Measurements from ENCODE around the gene PLCE1. TPM values are rescaled to one million over a fixed set of nuclear protein-coding genes. Genes with fewer than 3 reads are reported as not detected.

Gene PLCE1
- total and polyA plus RNA-seq, 7 experiments from 2014 or later, result 0.03 to 0.30 (median 0.14) TPM; not detected in 3

GRCh38 chr10:94025806-94026205, 32.1 kb downstream of the PLCE1 start:
- DNase-seq, result no peak
- Mint-ChIP-seq H3K27ac (no peak overlapping the region), H3K4me3 (no peak overlapping the region), H3K4me1 (no peaks in the 10 kb centered on the region), H3K9me3 (peaks cover 9 to 50% (median 23%) of the 10 kb centered on the region in 11 donors), H3K27me3 (peaks cover 0 to 13% (median 12%) of the 10 kb centered on the region in 5 donors), H3K36me3 (peaks cover 2 to 7% (median 3%) of the 10 kb centered on the region in 5 donors)
- ChIA-PET CTCF (no interaction called here), POLR2A (no interaction called here)
- Histone ChIP-seq H3K4me1 (ENCODE audit: control insufficient read depth in 2 of 2, insufficient read depth in 2 of 2, low read length in 2 of 2) (no peaks in the 10 kb centered on the region), H3K27me3 (ENCODE audit: control insufficient read depth in 2 of 2, insufficient read depth in 2 of 2, low read length in 2 of 2) (peaks cover 0 to 4% of the 10 kb centered on the region in 2 donors), H3K4me3 (ENCODE audit: low read length) (no peak overlapping the region), H3K36me3 (ENCODE audit: control insufficient read depth in 2 of 3, insufficient read depth in 3 of 3, low read length in 3 of 3) (no peaks in the 10 kb centered on the region), H3K9me3 (ENCODE audit: control insufficient read depth in 2 of 3, low read length in 3 of 3) (peaks cover 0 to 23% (median 0%) of the 10 kb centered on the region in 3 experiments), H3K27ac (ENCODE audit: low read depth, low read length) (no peak overlapping the region)
- ATAC-seq, result no peak
- intact Hi-C loops (cut with micrococcal nuclease), result no loop called here

- ATAC-seq (no peak), DNase-seq (no peak)
- Histone ChIP-seq H3K27me3 (ENCODE audit: control insufficient read depth in 2 of 2, insufficient read depth in 2 of 2, low read length in 2 of 2) (no peaks in the 10 kb centered on the region), H3K36me3 (ENCODE audit: control insufficient read depth in 2 of 3, insufficient read depth in 3 of 3, low read length in 3 of 3) (no peaks in the 10 kb centered on the region), H3K4me3 (ENCODE audit: low read length) (no peak overlapping the region), H3K27ac (ENCODE audit: low read depth, low read length) (no peak overlapping the region), H3K4me1 (ENCODE audit: control insufficient read depth in 2 of 2, insufficient read depth in 2 of 2, low read length in 2 of 2) (no peaks in the 10 kb centered on the region), H3K9me3 (ENCODE audit: control insufficient read depth in 2 of 3, low read length in 3 of 3) (peaks cover 0 to 23% (median 0%) of the 10 kb centered on the region in 3 experiments)
- POLR2A ChIA-PET, result no interaction called here
- intact Hi-C loops (cut with micrococcal nuclease), result no loop called here
- Mint-ChIP-seq H3K27ac (no peak overlapping the region), H3K9me3 (peaks cover 13 to 61% (median 29%) of the 10 kb centered on the region in 11 donors), H3K36me3 (peaks cover 2 to 7% (median 3%) of the 10 kb centered on the region in 5 donors), H3K4me3 (no peak overlapping the region), H3K27me3 (peaks cover 0 to 17% (median 7%) of the 10 kb centered on the region in 5 donors), H3K4me1 (no peaks in the 10 kb centered on the region)
- CTCF ChIA-PET, result no interaction called here
These were observed 33.5 kb downstream of the PLCE1 start for GRCh38 chr10:94027197-94027596.

- Histone ChIP-seq H3K4me3 (ENCODE audit: low read length) (no peak overlapping the region), H3K27ac (ENCODE audit: low read depth, low read length) (no peak overlapping the region), H3K4me1 (ENCODE audit: control insufficient read depth in 2 of 2, insufficient read depth in 2 of 2, low read length in 2 of 2) (no peaks in the 10 kb centered on the region), H3K27me3 (ENCODE audit: control insufficient read depth in 2 of 2, insufficient read depth in 2 of 2, low read length in 2 of 2) (no peaks in the 10 kb centered on the region), H3K36me3 (ENCODE audit: control insufficient read depth in 2 of 3, insufficient read depth in 3 of 3, low read length in 3 of 3) (no peaks in the 10 kb centered on the region), H3K9me3 (ENCODE audit: control insufficient read depth in 2 of 3, low read length in 3 of 3) (peaks cover 0 to 23% (median 0%) of the 10 kb centered on the region in 3 experiments)
- Mint-ChIP-seq H3K4me1 (no peaks in the 10 kb centered on the region), H3K27me3 (peaks cover 0 to 14% (median 0%) of the 10 kb centered on the region in 5 donors), H3K9me3 (peaks cover 13 to 66% (median 33%) of the 10 kb centered on the region in 11 donors), H3K27ac (no peak overlapping the region), H3K36me3 (peaks cover 2 to 7% (median 3%) of the 10 kb centered on the region in 5 donors), H3K4me3 (no peak overlapping the region)
- ATAC-seq, result no peak
- intact Hi-C loops (cut with micrococcal nuclease), result no loop called here
- ChIA-PET CTCF (no interaction called here), POLR2A (no interaction called here)
- no peak for DNase-seq
These were observed 36.2 kb downstream of the PLCE1 start for GRCh38 chr10:94029955-94030354.

GRCh38 chr10:94035982-94036765, 42.4 kb downstream of the PLCE1 start:
- intact Hi-C loops (cut with micrococcal nuclease), result no loop called here
- POLR2A ChIA-PET, result no interaction called here
- DNase-seq (no peak), ATAC-seq (no peak)
- Histone ChIP-seq H3K36me3 (ENCODE audit: control insufficient read depth in 2 of 3, insufficient read depth in 3 of 3, low read length in 3 of 3) (no peaks in the 10 kb centered on the region), H3K4me3 (ENCODE audit: low read length) (no peak overlapping the region), H3K9me3 (ENCODE audit: control insufficient read depth in 2 of 3, low read length in 3 of 3) (no peaks in the 10 kb centered on the region), H3K4me1 (ENCODE audit: control insufficient read depth in 2 of 2, insufficient read depth in 2 of 2, low read length in 2 of 2) (no peaks in the 10 kb centered on the region), H3K27me3 (ENCODE audit: control insufficient read depth in 2 of 2, insufficient read depth in 2 of 2, low read length in 2 of 2) (no peaks in the 10 kb centered on the region), H3K27ac (ENCODE audit: low read depth, low read length) (no peak overlapping the region)
- peaks cover 0 to 18% (median 8%) of the 10 kb centered on the region in 11 donors for H3K9me3 Mint-ChIP-seq
- peaks cover 0 to 4% (median 0%) of the 10 kb centered on the region in 5 donors for H3K36me3 Mint-ChIP-seq
- H3K27ac Mint-ChIP-seq, result no peak overlapping the region
- CTCF ChIA-PET, result no interaction called here
- no peak overlapping the region for H3K4me3 Mint-ChIP-seq
- peaks cover 2 to 18% (median 8%) of the 10 kb centered on the region in 5 donors for H3K27me3 Mint-ChIP-seq
- H3K4me1 Mint-ChIP-seq, result no peaks in the 10 kb centered on the region

GRCh38 chr10:94036766-94037033, 43.0 kb downstream of the PLCE1 start:
- Mint-ChIP-seq H3K36me3 (peaks cover 0 to 2% (median 0%) of the 10 kb centered on the region in 5 donors), H3K9me3 (peaks cover 0 to 13% (median 6%) of the 10 kb centered on the region in 11 donors), H3K27me3 (peaks cover 2 to 20% (median 12%) of the 10 kb centered on the region in 5 donors), H3K27ac (no peak overlapping the region), H3K4me1 (no peaks in the 10 kb centered on the region), H3K4me3 (no peak overlapping the region)
- no peaks in the 10 kb centered on the region for H3K27me3 ChIP-seq (ENCODE audit: control insufficient read depth in 2 of 2, insufficient read depth in 2 of 2, low read length in 2 of 2)
- H3K36me3 ChIP-seq (ENCODE audit: control insufficient read depth in 2 of 3, insufficient read depth in 3 of 3, low read length in 3 of 3), result no peaks in the 10 kb centered on the region
- no peaks in the 10 kb centered on the region for H3K9me3 ChIP-seq (ENCODE audit: control insufficient read depth in 2 of 3, low read length in 3 of 3)
- ATAC-seq, result no peak
- POLR2A ChIA-PET, result no interaction called here
- intact Hi-C loops (cut with micrococcal nuclease), result no loop called here
- H3K27ac ChIP-seq (ENCODE audit: low read depth, low read length), result no peak overlapping the region
- CTCF ChIA-PET, result no interaction called here
- no peak overlapping the region for H3K4me3 ChIP-seq (ENCODE audit: low read length)
- H3K4me1 ChIP-seq (ENCODE audit: control insufficient read depth in 2 of 2, insufficient read depth in 2 of 2, low read length in 2 of 2), result no peaks in the 10 kb centered on the region
- DNase-seq, result no peak

GRCh38 chr10:94037286-94037685, 43.6 kb downstream of the PLCE1 start:
- H3K4me1 ChIP-seq (ENCODE audit: control insufficient read depth in 2 of 2, insufficient read depth in 2 of 2, low read length in 2 of 2), result no peaks in the 10 kb centered on the region
- no peak overlapping the region for H3K27ac ChIP-seq (ENCODE audit: low read depth, low read length)
- ChIA-PET CTCF (no interaction called here), POLR2A (no interaction called here)
- no peak for DNase-seq
- no peak overlapping the region for H3K27ac Mint-ChIP-seq
- H3K4me1 Mint-ChIP-seq, result no peaks in the 10 kb centered on the region
- peaks cover 0 to 7% (median 3%) of the 10 kb centered on the region in 11 donors for H3K9me3 Mint-ChIP-seq
- no peak overlapping the region for H3K4me3 ChIP-seq (ENCODE audit: low read length)
- H3K9me3 ChIP-seq (ENCODE audit: control insufficient read depth in 2 of 3, low read length in 3 of 3), result no peaks in the 10 kb centered on the region
- no peaks in the 10 kb centered on the region for H3K36me3 ChIP-seq (ENCODE audit: control insufficient read depth in 2 of 3, insufficient read depth in 3 of 3, low read length in 3 of 3)
- no peaks in the 10 kb centered on the region for H3K36me3 Mint-ChIP-seq
- H3K27me3 ChIP-seq (ENCODE audit: control insufficient read depth in 2 of 2, insufficient read depth in 2 of 2, low read length in 2 of 2), result no peaks in the 10 kb centered on the region
- H3K27me3 Mint-ChIP-seq, result peaks cover 2 to 20% (median 12%) of the 10 kb centered on the region in 5 donors
- intact Hi-C loops (cut with micrococcal nuclease), result no loop called here
- no peak overlapping the region for H3K4me3 Mint-ChIP-seq
- ATAC-seq, result no peak

GRCh38 chr10:94038024-94038423, 44.3 kb downstream of the PLCE1 start:
- Mint-ChIP-seq H3K4me1 (no peaks in the 10 kb centered on the region), H3K27me3 (peaks cover 2 to 20% (median 12%) of the 10 kb centered on the region in 5 donors), H3K9me3 (peaks cover 0 to 5% (median 0%) of the 10 kb centered on the region in 11 donors), H3K36me3 (no peaks in the 10 kb centered on the region), H3K27ac (no peak overlapping the region), H3K4me3 (no peak overlapping the region)
- no peak for DNase-seq
- Histone ChIP-seq H3K36me3 (ENCODE audit: control insufficient read depth in 2 of 3, insufficient read depth in 3 of 3, low read length in 3 of 3) (no peaks in the 10 kb centered on the region), H3K4me3 (ENCODE audit: low read length) (no peak overlapping the region), H3K27me3 (ENCODE audit: control insufficient read depth in 2 of 2, insufficient read depth in 2 of 2, low read length in 2 of 2) (no peaks in the 10 kb centered on the region), H3K27ac (ENCODE audit: low read depth, low read length) (no peak overlapping the region), H3K4me1 (ENCODE audit: control insufficient read depth in 2 of 2, insufficient read depth in 2 of 2, low read length in 2 of 2) (no peaks in the 10 kb centered on the region), H3K9me3 (ENCODE audit: control insufficient read depth in 2 of 3, low read length in 3 of 3) (no peaks in the 10 kb centered on the region)
- intact Hi-C loops (cut with micrococcal nuclease), result no loop called here
- ATAC-seq, result no peak
- CTCF ChIA-PET, result no interaction called here
- POLR2A ChIA-PET, result no interaction called here
